NCI-H146 treated with DMSO at 0.1 percent for 48 hours (cell line): ENCODE results near the gene INPPL1.

ENCODE experiments used
- DNase-seq: peaks from one replicate; lab custom pipeline; 2025; ENCODE audit not compliant: unreplicated experiment; lab: John Stamatoyannopoulos, UW

Gene INPPL1

DNA sequence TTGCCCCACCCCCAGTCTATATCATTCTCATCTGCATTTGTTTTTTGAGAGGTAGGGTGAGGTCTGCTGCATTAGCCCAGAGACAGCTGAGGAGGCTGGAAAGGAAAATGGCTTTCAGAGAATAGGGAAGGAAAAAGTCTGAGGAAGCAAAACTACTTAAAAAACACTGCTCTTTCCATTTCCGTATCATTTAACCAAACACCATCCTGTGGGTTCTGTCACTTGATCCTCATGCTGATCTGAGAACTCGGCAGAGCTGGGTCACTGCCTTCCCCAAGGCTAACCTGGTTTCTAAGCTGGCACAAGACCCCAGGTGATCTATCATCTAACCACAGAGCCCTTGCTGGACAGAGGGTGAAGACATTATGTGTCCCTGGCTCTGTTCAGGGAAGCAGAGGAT lies 6.7 kb upstream of the INPPL1 start:
- DNase-seq = no peak

DNA sequence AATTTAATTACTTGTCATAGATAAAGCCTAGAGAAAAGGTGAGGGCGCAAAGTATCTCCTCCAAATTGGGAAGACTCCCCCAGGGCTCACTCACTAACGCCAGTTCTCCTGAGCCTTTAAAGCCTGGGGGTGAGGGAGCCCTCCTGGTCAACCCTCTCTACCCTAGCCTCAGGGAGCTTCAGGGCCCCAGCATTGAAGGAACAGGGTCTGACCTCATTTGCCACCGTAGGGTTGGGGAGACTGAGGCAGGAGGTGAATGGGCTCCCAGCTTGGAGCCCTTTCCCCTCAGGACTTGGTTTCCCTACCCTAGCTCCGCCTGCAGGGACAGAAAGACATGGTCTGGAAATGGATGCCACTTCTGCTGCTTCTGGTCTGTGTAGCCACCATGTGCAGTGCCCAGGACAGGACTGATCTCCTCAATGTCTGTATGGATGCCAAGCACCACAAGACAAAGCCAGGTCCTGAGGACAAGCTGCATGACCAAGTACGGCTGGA lies 6.3 kb upstream of the INPPL1 start:
- DNase-seq = no peak

DNA sequence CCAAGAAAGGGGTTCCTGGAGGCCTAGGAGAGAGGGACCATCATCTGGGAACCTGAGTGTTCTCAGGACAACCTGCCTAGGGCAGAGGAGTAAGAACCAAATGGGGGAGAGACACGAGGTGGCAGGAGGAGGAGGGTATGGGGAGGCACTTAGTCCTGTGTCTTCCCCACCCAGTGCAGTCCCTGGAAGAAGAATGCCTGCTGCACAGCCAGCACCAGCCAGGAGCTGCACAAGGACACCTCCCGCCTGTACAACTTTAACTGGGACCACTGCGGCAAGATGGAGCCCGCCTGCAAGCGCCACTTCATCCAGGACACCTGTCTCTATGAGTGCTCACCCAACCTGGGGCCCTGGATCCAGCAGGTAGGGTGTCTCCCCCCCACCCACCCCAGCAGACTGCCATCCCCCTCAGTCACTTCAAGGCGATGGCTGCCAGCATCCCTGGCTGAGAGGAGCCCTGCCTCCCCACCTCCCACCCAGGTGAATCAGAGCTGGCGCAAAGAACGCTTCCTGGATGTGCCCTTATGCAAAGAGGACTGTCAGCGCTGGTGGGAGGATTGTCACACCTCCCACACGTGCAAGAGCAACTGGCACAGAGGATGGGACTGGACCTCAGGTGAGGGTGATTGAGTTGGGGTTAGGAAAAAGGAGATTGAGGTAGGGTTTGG lies 3.7 kb upstream of the INPPL1 start:
- DNase-seq = no peak

DNA sequence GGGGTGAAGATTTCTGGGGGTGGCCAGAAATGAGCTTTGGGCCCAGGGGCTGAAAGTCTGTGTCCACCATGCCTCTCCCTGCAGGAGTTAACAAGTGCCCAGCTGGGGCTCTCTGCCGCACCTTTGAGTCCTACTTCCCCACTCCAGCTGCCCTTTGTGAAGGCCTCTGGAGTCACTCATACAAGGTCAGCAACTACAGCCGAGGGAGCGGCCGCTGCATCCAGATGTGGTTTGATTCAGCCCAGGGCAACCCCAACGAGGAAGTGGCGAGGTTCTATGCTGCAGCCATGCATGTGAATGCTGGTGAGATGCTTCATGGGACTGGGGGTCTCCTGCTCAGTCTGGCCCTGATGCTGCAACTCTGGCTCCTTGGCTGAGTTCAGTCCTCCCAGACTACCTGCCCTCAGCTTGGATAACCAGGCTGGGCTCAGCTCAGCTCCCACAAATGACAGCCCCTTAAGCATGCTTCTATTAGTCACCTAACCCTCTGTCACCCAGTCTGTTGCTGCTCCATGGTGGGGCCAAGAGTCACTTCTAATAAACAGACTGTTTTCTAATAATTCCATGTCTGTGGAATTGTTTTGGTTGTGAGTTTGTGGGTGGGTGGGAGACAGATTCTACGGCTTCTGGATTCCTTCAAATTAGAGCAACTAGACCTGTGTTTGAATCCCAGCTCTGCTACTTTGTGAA lies 3.0 kb upstream of the INPPL1 start:
- DNase-seq = no peak

DNA sequence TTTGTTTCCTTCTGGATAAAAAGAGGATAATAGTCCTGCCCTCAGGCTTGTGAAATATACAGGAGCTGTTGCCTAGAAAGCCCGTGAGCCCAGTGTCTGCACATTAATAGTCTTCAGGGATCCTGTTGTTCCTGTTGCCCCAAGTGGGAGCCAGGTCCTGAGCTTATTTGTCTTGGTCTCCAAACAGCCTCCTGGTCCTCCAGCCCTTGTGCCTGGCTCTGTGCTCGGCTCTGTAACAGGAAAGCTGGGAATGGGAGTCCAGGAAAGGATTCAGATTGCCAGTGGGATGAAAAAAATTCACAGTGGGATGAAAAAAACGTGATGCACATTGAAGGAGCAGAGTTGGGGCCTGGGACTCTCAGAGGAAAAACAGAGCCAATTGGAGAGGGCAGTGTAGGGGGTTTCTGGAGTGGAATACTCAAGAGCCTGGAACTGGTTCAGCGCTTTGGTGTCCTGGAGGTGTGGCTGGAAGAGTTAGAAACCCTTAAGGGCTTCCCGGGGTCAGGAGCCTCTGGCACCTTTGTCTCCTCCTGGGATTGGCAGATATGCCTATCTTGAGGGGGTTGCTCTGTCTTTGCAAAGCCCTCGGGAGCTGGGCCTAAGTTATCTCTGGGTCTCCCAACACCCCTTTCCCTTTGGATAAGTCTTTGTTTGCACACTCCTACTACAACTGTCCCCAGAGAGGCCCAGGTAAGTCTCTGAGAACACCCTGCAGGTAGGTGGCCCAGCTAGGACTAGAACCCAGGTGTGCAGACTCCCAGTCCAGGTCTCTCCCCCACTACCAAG lies 2.3 kb upstream of the INPPL1 start:
- no peak for DNase-seq

DNA sequence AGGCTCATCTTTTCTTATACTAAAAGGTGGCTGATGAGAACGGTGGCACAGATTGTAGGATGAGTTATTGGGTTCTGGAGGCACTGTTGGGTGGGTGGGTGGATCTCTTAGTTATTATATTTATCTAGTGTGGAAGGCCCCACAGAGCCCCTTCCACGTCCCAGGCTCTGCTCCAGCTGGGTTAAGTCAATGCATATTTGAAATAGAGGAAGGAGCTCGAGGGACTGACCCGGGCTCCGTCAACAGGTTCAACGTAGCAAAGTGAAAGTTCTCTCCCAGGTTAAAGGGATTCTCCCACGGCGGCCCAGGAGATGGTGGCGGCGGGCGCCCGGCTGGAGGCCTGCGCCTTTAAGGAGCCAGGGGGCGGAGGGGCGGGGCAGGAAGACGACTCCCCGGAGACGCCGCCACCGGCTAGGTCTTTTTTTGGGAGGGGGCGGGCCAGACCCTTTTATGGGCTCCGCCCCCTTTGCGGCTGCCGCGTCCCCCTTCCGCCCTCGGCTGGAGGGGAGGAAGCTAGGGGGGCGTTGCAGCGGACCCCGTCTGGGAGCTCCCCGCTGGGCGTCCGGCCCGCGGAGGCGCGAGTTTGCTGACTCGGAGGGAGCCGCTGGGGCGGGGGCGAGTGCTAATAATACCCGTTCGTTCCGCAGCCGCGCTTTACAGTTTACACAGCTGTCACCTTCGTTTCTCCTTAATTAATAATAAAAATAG lies 1.5 kb upstream of the INPPL1 start:
- peak; percentile 99 for DNase-seq

DNA sequence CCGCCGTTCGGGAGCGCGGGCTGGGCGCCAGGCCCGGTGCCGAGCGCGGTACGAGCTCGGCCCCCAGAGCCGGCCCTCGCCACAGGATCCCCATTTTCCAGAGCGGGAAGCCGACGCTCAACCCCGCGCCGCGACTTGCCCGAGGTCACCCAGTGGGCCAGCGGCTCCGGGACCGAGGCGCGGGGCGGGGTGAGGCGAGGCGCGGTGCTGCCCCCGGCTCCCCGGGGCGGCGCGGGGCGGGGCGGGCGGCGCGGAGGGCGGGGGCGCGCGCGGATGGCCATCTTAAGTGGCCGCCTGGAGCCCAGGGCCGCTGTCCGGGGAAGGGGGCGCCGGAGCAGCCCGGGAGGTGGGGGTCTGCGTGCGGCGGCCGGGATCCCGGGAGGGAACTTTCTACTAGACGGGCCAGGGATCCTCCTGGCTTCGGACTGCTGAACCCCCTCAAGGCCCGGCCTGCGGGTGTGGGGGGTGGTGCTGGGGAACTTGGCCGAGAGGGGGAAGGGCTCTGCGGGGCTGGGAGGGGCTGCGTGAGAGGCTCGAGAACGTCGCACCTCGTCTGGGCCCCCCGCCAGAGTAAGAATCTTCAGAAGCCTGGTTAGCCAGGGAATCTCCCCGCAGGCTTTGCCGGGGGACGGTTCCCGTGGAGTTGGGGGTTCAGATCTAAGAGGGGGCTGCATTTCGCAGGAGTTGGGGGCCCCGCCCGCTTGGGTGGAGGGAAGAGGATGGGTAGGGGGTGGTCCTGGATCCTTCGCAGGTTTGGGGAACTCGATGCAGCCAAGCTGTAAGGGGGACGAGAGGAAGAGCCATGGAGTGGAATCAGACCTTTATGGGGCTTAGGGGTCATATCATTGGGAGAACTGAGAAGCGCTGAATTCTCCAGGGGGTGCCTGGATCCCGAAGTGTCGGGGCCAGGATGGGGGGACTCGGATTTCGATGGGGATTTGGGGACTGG lies 678 bp upstream of the INPPL1 start:
- no peak for DNase-seq

DNA sequence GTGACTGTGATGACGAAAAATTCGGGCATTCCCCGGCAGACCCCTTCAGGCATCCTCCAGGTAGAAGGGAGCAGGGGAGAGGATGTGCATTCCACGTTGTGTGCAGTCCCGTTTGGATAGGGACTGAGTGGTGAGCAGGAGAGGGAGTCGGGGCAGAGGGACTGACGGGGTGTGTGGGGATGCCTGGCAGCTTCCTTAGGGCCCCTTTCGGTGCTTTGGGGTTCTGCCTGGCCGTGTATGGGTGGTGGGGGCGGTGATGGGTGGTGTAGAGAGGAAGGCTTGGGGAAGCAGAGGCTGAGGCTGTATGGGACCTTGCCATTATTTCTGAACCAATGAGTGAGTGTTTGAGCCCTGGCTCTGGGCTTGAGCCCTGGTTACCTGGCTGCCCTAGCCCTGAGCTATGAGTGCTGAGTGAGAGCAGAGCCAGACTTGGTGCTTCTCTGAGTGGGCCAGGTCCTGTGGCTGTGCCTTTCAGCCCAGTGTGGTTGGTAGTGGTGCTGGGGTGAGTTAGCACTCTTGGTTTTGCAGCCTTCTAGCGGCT lies 914 bp downstream of the INPPL1 start:
- DNase-seq = no peak

DNA sequence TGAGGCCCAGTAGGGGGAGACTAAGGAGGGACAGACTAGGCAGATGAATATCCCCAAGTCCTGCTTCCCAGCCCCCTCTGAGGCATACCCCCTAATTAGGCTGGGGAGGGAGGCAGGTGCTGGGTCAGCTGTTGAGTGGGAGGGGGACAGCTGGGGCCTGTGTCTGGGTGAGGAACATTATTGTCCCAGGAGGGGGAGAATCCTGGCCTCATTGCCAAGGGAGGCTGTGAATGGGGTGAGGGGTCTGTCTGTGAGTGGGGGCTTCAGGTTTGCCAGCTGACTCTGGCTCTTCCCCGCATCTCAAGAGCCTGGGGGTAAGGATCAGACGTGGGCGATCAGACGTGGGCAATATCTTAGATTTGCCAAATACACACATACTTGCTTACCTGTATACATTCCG lies 2.1 kb downstream of the INPPL1 start:
- DNase-seq = peak; percentile 64

DNA sequence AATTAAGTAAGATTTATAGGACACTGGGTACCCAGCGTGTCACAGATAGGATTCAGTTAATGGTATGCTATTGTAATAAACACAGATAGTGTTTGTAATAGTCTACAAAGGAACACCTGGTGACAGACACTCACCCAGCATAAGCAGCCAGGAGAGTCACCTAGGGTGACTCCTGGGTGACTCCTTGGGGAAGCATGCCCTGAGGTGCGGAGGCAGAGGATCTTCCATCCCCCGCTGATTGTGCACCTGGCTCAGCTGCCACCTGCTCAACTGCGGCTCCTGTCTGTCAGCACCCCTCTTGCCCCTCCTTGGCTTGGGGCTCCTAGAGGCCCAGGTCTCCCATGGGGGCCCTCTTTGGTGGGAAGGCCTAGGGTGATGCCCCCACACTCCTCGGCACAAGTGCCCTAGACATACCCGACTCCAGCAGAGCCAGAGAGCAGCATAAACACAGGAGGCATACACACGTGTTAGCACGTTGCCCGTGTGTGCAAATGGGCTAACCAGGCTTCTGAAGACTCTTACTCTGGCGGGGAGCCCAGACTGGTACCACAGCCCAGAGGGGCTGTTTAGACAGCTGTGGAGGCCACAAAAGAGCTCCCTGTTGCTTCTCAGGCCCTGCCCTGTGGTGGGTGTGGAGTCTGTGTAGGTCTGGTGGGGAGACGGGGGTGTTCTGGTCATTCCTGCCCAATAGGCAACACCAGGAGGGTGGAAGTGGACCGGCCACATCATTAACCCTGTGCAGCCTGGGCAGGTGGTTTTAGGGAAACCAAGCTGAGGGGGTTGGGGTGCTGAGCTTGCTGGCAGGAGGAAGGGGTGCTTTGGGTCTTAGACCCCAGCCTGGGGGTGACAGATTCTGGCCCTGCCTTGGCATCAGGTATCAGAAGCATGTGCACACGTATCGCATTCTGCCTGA lies 3.0 kb downstream of the INPPL1 start:
- DNase-seq = peak; percentile 95

DNA sequence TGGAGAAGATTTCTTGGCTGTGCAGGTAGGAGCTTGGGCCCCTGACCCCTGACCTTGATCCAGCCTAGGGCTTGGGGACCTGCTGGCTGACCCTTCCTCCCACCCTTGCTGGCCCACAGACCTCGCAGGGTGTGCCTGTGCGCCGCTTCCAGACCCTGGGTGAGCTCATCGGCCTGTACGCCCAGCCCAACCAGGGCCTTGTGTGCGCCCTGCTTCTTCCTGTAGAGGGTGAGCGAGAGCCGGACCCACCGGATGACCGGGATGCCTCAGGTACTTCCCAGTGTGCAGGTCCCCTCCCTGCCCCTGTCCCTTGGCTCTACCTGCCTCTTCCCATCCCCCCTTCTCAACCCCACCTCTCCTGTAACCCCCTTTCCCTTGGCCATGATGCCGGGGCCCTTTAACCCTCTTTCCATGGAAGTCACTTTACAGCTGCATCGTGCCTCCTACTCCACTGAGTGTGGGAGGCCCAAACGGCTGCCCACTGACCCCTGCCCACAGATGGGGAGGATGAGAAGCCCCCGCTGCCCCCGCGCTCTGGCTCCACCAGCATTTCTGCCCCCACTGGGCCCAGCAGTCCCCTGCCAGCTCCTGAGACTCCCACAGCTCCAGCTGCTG lies 3.8 kb downstream of the INPPL1 start:
- DNase-seq = no peak

DNA sequence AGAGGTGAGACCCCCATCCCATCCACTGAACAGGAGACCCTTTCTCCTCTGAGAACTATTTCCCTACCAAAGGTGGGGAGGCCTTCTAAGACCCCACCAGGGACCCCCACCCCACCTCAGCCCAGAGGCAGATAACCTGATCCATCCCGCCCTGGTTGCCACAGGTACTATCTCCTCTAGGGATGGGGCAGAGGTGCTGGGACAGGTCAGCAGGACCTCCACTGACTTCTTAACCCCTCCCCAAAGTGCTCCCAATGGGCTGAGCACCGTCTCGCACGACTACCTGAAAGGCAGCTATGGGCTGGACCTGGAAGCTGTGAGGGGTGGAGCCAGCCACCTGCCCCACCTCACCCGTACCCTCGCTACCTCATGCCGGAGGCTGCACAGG lies 4.3 kb downstream of the INPPL1 start:
- no peak for DNase-seq

DNA sequence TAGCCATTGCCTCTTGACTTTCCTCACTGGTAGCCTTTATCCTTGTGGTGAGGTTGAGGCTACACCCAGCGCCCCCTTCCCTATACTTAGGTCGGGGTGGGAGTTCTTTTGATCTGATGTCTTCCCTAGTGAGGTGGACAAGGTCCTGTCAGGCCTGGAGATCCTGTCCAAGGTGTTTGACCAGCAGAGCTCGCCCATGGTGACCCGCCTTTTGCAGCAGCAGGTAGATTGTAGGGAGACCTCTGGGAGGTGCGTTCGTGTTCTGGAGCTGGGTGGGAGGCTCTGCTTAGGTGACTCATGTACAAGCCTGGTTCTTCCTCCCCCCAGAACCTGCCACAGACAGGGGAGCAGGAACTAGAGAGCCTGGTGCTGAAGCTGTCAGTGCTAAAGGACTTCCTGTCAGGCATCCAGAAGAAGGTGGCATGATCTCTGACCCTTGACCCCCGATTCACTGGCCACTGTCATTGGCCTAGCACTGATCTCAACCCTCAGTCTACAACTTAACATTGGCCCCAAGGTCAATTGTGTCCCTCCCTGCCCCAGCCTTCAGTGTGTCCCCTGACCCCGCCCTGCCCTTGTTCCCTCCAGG lies 4.9 kb downstream of the INPPL1 start:
- DNase-seq = no peak

DNA sequence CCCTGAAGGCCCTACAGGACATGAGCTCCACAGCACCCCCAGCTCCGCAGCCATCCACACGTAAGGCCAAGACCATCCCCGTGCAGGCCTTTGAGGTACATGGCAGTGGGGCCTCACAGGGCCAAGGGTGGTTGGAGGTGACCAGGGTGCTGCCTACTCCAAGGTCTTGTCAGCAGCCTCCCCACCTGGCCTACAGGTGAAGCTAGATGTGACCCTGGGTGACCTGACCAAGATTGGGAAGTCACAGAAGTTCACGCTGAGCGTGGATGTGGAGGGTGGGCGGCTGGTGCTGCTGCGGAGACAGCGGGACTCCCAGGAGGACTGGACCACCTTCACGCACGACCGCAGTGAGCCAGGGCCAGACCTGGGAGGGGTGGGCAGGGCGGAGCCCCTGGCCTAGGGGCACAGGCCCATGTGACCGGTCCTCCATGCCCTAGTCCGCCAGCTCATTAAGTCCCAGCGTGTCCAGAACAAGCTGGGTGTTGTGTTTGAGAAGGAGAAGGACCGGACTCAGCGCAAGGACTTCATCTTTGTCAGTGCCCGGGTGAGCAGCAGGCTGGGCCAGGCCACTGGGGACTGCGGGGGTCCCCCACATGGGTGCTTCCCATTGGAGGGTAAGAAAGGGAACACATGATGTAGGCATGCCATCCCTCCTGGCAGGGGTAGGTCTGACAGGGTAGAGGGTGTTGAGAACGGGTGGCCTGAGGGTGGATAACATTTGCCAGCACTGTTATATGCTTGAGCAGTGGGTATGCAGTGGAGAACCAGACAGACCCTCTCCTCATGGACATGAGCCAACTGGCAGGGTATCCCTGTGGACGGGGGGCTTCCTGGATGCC lies 5.6 kb downstream of the INPPL1 start:
- no peak for DNase-seq

DNA sequence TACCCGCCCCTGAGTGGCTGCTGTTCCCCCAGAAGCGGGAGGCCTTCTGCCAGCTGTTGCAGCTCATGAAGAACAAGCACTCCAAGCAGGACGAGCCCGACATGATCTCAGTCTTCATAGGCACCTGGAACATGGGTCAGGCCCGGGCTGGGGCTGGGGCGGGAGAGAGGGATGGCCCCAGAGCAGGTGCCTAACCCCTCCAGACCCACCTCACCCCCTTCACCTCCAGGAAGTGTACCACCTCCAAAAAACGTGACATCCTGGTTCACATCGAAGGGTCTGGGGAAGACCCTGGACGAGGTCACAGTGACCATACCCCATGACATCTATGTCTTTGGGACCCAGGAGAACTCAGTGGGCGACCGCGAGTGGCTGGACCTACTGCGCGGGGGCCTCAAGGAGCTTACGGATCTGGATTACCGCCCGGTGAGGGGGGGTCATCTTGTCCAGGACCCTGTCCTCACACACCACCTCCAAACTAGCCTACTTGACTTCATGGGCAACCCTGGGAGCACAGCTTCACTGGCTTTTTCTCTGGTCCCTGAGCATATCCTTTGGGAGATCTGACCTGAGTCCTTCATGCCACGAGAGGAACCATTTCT lies 6.3 kb downstream of the INPPL1 start:
- DNase-seq = no peak

DNA sequence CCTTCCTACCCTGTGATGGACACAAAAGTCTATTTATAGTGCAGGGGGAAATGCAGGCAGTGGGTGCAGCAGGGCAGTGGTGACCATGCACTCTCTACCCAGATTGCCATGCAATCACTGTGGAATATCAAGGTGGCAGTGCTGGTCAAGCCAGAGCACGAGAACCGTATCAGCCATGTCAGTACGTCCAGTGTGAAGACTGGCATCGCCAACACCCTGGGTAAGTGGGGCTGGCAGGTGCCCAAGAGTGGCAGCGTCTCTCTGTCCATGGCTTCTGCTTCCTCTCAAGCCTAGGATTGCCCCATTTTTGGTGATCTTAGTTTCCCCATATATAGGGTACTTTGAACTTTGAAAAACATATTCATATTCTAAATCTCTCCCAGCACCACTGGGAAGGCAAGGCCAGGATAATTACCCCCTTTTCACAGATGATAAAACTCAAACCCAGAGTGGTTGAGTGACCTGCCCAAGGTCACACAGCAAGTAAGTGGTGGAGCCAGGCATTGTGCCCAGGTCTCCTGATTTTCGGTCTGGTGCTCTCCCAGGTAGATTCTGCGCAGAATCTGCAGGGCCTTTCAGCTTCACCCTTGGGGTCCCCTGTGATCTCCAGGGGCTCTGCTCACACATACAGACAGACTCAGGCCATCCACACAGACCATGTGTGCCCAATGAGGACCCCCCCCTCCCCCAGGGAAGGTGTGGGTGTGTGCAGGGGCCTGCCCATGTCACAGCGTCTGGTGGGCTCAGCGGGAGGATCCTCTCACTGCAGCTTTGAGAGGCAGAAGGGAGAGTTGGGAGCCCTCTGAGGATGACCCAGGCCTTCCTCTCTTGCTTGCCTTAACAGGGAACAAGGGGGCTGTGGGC lies 7.1 kb downstream of the INPPL1 start:
- DNase-seq = no peak
